ENCODE measurements around the gene SLFN5. TPM values are rescaled to one million over a fixed set of nuclear protein-coding genes. Genes with fewer than 3 reads are reported as not detected.
"Not testable (repeated sequence)": the region's sequence is repeated elsewhere in the genome, so short reads cannot be mapped to it uniquely, and the experiment has no call there.

Gene SLFN5
- 10 to 100 TPM; 14.2 to 25.7 (median 24.0) TPM for polyA plus RNA-seq (ENCODE audit: insufficient read depth in 1 of 5, insufficient read length in 5 of 5, low replicate concordance in 1 of 5)
- long read RNA-seq, donor 1, full-length matches to known transcripts: 5 of 10 reads
- long read RNA-seq, donor 1, partial matches to known transcripts: 5 of 10 reads
- long read RNA-seq, donor 1, other reads (novel, unspliced or antisense): 0 of 10 reads
- long read RNA-seq, donor 2, full-length matches to known transcripts: 1 of 11 reads
- long read RNA-seq, donor 2, partial matches to known transcripts: 10 of 11 reads
- long read RNA-seq, donor 2, other reads (novel, unspliced or antisense): 0 of 11 reads
- long read RNA-seq, donor 3, full-length matches to known transcripts: 1 of 1 reads
- long read RNA-seq, donor 3, partial matches to known transcripts: 0 of 1 reads
- long read RNA-seq, donor 3, other reads (novel, unspliced or antisense): 0 of 1 reads
- long read RNA-seq, donor 4, full-length matches to known transcripts: 5 of 5 reads
- long read RNA-seq, donor 4, partial matches to known transcripts: 0 of 5 reads
- long read RNA-seq, donor 4, other reads (novel, unspliced or antisense): 0 of 5 reads
- long read RNA-seq, donor 5, full-length matches to known transcripts: 5 of 5 reads
- long read RNA-seq, donor 5, partial matches to known transcripts: 0 of 5 reads
- long read RNA-seq, donor 5, other reads (novel, unspliced or antisense): 0 of 5 reads
- long read RNA-seq, donor 6, full-length matches to known transcripts: 6 of 6 reads
- long read RNA-seq, donor 6, partial matches to known transcripts: 0 of 6 reads
- long read RNA-seq, donor 6, other reads (novel, unspliced or antisense): 0 of 6 reads
- long read RNA-seq, donor 7, full-length matches to known transcripts: 4 of 4 reads
- long read RNA-seq, donor 7, partial matches to known transcripts: 0 of 4 reads
- long read RNA-seq, donor 7, other reads (novel, unspliced or antisense): 0 of 4 reads
- long read RNA-seq, donor 8, full-length matches to known transcripts: 1 of 1 reads
- long read RNA-seq, donor 8, partial matches to known transcripts: 0 of 1 reads
- long read RNA-seq, donor 8, other reads (novel, unspliced or antisense): 0 of 1 reads

DNA sequence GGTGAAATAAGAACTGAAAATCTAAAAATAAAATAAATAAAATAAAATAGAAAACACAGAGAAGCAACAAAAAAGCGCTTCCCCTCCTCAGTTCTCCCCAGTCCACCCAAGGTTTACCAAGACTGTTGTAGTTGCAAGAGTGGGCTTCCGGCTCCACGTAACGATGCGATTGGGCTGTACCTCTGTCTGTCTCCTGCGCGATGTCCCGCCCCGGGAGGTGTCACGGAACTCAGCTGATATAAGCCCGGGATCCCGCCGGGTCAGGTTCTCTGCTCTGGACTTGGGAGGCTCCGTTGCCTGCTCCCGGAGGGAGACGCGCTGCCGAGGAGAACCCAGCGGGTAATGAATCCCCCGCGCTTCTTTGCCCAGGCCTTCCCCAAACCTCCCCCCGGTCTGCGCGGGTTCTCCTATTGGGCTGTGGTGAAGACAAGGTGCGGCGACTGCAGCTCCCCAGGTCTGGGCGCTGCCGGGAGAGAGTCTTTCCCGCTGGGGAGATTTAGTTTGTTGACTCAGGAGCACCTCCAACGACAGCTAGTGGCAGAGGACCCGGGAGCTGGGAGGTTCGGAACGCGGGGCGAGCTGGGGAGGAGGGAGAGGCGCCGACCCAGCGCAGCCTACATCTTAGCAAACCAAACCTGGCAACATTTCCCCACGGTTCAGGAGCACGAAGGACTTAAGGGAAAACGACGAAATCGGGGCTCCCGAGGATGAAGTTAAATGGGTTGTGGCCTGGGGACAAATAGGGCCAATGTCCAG, at the start of gene SLFN5:
TSS of gene SLFN5 (plus strand) at position 268 of the 756 bp plus-strand sequence. CDS start 15,619 bp downstream, outside the sequence.
- DNase-seq: peak; percentile 92 to 93

DNA sequence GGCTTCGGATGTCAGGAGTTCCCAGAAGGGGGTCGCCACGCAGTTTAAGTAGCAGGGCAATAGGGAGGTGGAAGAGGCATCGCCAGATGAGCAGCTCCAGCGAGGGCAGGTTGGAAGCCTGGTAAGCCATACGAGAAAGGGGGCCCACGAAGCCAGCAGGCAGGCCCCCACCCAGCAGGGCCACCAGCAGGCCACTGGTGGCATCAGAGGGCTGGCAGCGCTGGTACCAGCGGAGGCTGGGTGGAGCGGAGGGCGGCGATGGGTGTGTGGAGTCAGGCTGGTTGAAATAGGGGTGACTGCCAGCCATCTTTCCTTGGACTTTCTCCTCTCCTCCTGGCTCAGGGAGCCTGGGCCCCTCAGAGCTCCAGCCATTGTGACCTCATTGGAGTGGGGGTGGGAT, 48.9 kb upstream of the SLFN5 start, which contains the start of gene SLC35G3:
TSS of gene SLC35G3 (minus strand) at position 393 of the 400 bp plus-strand sequence. CDS start at position 307, 86 bp downstream.
- not testable (repeated sequence) for DNase-seq

DNA sequence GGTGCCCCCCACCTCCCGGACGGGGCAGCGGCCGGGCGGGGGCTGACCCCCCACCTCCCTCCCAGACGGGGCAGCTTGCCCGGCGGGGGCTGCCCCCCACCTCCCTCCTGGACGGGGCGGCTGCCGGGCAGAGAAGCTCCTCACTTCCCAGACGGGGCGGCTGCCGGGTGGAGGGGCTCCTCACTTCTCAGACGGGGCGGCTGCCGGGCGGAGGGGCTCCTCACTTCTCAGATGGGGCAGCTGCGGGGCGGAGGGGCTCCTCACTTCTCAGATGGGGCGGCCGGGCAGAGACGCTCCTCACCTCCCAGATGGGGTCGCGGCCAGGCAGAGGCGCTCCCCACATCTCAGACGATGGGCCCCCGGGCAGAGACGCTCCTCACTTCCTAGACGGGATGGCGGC, 47.8 kb upstream of the SLFN5 start:
- not testable (repeated sequence) for DNase-seq

DNA sequence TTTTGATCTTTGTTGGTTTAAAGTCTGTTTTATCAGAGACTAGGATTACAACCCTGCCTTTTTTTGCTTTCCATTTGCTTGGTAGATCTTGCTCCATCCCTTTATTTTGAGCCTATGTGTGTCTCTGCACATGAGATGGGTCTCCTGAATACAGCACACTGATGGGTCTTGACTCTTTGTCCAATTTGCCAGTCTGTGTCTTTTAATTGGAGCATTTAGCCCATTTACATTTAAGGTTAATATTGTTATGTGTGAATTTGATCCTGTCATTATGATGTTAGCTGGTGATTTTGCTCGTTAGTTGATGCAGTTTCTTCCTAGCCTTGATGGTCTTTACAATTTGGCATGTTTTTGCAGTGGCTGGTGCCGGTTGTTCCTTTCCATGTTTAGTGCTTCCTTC, 40.3 kb upstream of the SLFN5 start:
- DNase-seq: not testable (repeated sequence)

DNA sequence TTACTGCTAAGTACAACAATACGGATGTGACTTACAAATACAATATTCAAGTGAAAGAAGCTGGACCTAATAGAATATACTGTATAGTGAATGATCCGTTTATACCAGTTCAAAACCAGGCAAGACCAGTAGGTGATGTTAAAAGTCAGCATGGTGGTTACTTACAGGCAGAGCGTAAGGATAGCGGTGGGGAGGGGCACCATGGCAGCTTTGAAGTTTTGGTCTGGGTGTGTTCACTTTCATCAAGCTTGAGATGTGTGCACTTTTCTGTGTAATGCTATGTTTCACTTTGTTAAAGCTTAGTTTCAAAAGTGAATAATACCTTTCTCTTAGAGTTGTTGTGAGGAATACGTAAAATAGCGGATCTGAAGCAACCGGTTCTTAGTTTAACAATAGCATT, 32.1 kb upstream of the SLFN5 start:
- no peak for DNase-seq

DNA sequence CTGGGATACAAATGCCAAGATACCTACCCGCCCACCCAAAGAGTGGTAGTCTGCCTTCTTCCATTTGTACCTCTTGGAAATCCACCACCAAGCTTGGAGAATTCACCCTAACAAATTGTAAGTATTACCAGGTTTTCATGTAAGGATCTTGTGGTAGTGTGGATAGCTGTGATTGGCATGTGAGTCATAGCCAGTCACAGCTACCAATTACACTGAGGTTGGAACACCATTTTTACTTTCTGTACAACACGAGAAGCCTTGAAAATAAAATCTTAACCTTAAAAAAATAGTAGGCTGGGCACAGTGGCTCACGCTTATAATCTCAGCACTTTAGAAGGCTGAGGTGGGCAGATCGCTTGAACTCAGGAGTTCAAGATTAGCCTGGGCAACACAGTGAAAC, 30.2 kb upstream of the SLFN5 start:
- no peak for DNase-seq

DNA sequence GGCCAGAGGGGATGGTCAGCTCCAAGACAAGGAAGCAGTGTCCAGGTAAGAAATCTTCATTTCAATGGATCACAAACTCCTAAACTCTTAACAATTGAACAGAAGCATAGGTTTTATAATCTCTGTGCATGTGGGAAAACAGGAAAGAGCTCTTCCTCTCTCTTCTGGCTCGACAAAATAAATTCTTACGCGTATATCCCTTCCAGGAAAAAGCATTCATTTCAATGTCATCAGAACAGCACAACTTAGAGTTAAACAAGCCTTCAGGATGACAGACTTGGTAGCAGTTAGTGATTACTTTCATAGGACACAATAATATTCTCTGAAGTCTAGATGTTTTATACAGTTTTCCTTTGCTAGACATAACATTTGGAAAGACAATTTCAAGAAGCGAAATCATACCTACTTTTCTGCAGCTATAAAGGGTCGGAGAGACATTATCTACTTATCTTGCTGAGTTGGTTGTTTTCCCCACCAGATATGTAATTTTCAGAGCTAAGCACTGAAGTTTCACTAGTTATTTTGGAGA, 29.4 kb upstream of the SLFN5 start:
- peak in 1 of 2 donors; percentile 2 for DNase-seq

DNA sequence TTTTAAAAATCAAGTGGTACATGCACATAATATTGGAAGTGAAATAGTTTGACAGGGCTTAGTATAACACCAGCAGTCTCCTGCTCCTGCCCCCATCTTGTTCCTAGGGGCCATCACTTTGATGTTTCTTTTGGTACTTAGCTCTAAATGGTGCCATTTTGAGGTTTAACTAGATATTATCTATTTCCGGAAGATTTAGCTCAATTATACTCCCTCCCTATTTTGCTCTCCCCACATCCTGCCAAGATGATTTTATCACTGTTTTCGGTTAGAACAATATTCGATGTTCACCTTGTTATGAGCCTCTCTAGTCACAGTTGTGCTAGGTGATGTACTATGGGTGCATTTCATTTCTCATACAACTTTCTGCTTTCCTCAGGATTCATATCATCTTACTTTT, 28.7 kb upstream of the SLFN5 start:
- DNase-seq: no peak

DNA sequence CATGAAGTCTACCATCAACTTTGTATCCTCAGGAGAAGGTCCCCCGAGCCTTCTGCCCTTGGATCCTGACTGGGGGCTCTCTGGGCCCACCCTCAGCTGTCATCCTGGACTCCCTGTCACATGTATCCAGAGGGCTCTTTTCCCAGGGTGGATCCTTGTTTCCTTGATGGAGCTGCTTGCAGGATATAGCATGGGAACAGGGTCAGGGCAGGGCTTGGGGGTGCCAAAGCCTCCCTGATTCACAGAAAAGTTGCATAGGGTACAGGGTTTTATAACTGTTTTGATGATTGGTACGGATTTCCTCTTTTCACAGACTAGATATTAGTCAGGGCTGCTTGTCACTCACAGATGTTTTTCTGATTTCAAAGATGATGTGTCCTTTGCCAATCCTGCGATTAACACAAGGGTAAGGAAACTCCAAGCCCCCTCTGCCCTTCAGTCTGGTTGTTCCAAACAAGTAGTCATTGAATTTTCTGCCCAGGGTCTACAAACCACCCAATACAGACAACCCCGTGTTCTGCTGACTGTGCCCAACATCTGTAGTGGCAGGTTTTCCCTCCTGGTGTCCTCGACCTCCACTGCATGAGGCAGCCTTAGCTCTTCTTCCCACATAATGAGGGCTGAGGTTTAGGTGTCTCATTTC, 28.1 kb upstream of the SLFN5 start:
- no peak for DNase-seq

DNA sequence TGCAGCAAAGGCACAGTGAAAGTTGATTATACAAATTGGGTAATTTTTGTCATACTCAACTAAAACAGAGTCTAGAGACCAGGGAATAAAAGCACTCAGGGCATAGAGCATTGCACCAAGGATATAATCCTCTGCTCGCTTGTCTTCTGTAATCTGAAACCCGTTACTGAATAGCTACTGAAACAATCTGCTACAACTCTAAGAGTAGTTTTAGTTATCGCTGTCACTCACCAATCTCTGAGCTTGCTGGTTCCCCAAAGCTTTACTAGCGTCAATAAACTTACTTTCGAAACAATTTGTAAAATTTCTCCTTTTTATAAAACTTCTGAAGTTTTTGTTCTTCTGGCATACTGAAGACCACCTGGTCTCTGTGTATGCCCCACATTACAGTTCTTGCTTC, 25.8 kb upstream of the SLFN5 start:
- DNase-seq: no peak

DNA sequence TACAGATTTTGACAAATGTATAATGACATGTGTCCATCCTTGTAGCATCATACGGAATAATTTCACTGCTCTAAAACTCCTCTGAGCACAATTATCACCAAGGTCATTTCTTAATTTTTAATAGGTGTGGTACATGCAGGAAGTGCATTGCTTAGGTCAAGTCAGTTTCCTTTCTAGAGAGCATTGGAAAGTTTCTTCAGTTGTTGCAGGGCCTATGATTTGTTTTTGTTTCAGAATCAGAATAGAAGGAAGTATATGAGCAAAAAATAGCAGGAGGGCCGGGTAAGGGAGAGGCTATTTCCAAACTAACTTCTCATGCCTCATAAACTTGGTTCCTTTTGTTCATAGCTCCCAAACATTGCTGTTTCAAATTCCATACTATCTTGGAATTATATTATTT, 24.0 kb upstream of the SLFN5 start:
- DNase-seq: no peak

DNA sequence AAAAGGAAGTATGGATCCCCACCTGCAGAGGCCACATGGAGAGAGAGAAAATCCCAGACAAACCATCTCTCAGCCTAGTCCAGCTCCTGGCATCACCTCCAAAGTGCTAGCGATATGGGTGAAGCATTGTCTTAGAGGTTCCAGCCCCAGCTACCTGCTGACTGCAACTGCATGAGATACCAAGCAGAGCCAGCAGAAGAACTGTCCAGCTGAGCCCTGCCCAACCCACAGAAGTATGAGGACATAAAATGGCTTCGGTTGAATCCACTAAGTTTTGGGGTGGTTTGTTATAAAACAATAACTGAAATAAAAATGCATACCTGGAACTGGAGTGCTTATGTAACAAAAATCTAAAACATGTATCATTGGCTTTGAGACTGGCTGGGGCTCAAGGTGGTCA, 20.4 kb upstream of the SLFN5 start:
- no peak for DNase-seq

DNA sequence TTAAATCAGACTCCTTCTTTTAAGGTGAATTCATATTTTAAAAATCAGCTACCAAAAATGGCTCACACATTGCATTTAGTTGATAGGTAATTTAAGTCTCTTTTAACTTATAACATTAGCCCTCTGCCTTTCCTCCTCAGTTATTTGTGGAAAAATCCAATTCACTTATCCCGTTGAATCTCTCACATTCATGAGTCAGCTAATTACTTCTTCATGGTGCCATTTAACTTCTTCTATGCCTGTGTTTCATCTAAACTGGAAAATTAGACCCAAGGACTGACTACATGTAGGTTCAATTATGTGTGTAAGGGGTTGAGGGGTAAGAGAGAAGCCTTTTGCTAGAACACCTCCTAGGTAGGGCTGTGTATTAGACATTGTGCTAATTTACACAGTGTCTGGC, 18.4 kb upstream of the SLFN5 start:
- no peak for DNase-seq

DNA sequence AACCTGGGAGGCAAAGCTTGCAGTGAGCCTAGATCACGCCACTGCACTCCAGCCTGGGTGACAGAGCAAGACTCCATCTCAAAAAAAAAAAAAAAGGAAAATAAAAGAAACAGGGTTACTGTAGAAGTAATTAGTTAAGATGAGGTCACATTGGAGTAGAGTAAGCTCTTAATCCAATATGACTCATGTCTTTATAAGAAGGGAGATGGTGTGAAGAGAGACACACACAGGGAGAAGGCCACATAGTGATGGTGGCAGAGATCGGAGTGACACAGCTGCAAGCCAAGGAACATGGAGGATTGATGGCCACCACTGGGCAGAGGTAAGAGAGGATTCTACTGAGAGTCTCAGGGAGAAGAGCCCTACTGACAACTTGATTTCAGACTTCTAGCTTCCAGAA, 15.3 kb upstream of the SLFN5 start:
- no peak for DNase-seq

DNA sequence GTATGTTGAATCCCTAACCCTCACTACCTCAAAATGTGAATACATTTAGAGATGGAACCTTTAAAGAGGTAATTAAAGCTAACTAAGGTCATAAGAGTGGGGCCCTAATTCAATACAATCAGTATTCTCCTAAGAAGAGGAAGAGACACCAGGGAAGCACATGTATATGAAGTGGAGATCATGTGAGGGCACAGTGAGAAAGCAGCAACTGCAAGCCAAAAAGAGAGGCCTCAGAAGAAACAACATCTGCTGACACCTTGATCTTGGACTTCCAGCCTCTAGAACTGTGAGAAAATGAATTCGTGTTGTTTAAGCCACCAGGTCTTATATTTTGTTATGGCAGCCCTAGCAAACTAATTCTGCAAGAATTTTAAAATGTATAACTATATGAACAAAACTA, 13.2 kb upstream of the SLFN5 start:
- no peak for DNase-seq

DNA sequence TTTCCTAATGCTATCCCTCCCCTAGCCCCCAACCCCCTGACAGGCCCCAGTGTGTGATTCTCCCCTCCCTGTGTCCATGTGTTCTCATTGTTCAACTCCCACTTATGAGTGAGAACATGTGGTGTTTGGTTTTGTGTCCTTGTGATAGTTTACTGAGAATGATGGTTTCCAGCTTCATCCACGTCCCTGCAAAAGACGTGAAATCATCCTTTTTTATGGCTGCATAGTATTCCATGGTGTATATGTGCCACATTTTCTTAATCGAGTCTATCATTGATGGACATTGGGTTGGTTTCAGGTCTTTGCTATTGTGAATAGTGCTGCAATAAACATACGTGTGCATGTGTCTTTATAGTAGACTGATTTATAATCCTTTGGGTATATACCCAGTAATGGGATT, 8.6 kb upstream of the SLFN5 start:
- not testable (repeated sequence) for DNase-seq

DNA sequence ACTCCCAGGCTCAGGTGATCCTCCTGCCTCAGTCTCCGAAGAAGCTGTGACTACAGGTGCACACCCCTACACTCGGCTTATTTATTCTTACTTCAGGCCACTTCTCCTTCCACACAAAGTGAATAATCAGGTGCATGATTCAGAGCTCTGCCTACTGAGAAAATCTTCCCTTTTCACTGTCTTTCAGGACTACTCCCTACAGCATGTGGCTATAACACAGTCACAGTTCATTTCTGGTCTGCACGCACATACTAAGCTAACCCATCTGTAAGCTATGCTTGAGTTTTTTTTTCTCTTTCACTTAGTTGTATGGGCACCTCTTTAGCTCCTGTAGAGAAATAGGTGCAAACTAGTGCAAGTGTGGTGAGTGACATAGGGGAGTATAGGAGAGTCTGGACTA, 7.6 kb upstream of the SLFN5 start:
- DNase-seq: no peak

DNA sequence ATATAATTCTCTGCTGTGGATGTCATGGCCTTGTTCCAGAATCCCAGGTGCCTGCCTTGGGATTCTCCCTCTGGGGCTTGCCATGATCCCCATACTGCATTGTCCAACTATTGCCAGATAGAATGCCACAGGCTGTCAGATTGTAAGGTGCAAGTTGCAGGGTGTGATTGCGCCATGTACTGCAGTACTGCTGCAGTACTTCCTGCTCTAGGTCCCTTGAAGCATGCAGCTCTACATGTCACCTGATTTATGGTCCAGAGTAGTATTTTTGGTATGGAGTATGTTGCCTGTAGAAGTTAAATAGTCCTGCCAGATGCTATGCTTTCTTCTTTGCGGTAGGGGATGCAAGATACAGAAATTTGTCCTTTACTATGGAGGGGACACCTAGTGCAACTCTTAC, 7.0 kb upstream of the SLFN5 start:
- DNase-seq: no peak

DNA sequence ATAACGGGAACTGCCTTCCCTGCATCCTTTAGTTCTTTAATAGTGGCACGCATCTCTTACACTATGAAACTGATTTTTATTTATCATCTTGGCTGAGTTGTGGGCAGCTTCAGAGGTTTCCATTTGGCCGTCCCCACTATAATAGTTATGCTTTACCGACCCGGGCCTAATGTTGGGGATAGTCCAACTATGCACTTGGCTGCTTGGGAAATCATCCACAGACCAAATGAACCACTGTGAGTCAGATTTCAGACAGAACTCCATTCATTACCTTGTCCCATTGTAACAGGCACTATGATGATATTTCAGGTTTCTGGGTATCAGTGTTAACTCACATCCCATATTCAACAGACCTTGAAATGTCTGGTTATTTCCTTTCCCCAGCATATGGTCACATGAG, 6.1 kb upstream of the SLFN5 start:
- no peak for DNase-seq

DNA sequence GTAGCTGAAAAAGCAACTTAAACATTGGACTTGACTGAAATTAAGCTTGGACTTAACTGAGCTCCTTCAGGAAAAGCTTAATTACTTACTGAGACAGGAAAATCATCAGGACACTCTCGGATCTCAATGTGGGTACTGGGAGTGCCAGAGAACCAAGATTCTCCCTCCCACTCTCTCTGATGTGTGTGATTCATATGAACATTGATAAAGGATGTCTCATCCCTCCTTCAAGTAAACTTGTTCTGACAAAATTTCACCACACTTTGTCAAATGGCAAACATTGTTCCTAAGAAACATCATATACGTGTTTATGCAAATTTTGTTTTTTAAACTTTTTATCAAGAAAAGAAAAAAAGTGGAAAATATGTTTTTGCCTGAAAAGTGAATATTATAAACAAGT, 4.1 kb upstream of the SLFN5 start:
- DNase-seq: no peak

DNA sequence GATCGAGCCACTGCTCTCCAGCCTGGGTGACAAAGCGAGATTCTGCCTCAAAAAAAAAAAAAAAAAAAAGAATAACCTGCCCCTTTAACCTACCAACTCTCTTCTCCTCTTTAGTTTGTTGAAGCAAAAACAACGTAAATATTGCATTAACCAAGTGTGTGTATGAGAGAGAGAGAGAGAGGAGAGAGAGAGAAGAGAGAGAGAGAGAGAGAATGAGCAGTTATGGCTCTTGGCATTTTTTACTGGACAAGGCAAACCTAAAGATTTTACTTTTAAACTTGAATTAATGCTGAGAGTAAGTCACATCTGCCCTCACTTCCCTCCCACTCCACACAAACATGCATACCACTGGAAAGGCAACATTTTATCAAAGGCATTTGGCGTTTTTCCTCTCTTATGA, 3.0 kb upstream of the SLFN5 start:
- DNase-seq: no peak
